Activated naive CD4-positive, alpha-beta T cell treated with anti-CD3 and anti-CD28 coated beads for 36 hours (primary cell): ENCODE results near the gene PRIM1. TPM values are rescaled to one million over a fixed set of nuclear protein-coding genes. Genes with fewer than 3 reads are reported as not detected.

ENCODE experiments used
- CTCF ChIA-PET: fragments of 350-600 bp; sonication (Branson Sonifier 250); formaldehyde crosslinking; loops from one replicate; lab custom pipeline; 2021; ENCODE audit warnings: antibody characterized with exemption; lab: Charles Lee
- DNase-seq: peaks from one replicate; pipeline ENCODE4 v3.0.0-alpha.2; 2020
- H3K27ac Mint-ChIP-seq: one replicate; pipeline ENCODE4 v1.8.0; 2021; ENCODE audit warnings: mild to moderate bottlenecking, mixed read lengths
- H3K27me3 Mint-ChIP-seq: one replicate; pipeline ENCODE4 v1.8.0; 2021; ENCODE audit warnings: low read depth, mixed read lengths
- H3K36me3 Mint-ChIP-seq: one replicate; pipeline ENCODE4 v1.8.0; 2021; ENCODE audit warnings: low read depth, mixed read lengths
- H3K4me1 Mint-ChIP-seq: one replicate; pipeline ENCODE4 v1.8.0; 2021; ENCODE audit warnings: low read depth, mixed read lengths
- H3K4me3 Mint-ChIP-seq: one replicate; pipeline ENCODE4 v1.8.0; 2021; ENCODE audit warnings: mild to moderate bottlenecking, moderate library complexity, mixed read lengths
- H3K9me3 Mint-ChIP-seq: one replicate; pipeline ENCODE4 v1.8.0; 2021; ENCODE audit warnings: mixed read lengths
- intact Hi-C: fragments of 100-400 bp; cut with micrococcal nuclease; formaldehyde crosslinking; loops from one replicate; pipeline ENCODE4 v1.15.1; 2023
- total RNA-seq, 2 experiments: library from RNA; stranded (reverse); gene quantifications; one replicate each; pipeline ENCODE4 v1.2.3, GENCODE V29; 2021

Gene PRIM1
- total RNA-seq, 2 experiments from 2014 or later: 74.9 to 75.0 TPM

GRCh38 chr12:56778756-56779155, 26.6 kb upstream of the PRIM1 start:
- Mint-ChIP-seq H3K36me3 (no peaks in the 10 kb centered on the region), H3K9me3 (no peaks in the 10 kb centered on the region), H3K4me1 (no peaks in the 10 kb centered on the region), H3K27me3 (no peaks in the 10 kb centered on the region), H3K4me3 (no peak overlapping the region), H3K27ac (no peak overlapping the region)
- intact Hi-C loops: no loop called here
- no peak for DNase-seq
- CTCF ChIA-PET: no interaction called here

- no peaks in the 10 kb centered on the region for H3K4me1 Mint-ChIP-seq
- no peaks in the 10 kb centered on the region for H3K36me3 Mint-ChIP-seq
- H3K9me3 Mint-ChIP-seq: no peaks in the 10 kb centered on the region
- no peaks in the 10 kb centered on the region for H3K27me3 Mint-ChIP-seq
- CTCF ChIA-PET: interaction anchor here (1.4 kb wide), 1 partner anchor 10 kb away, joined by 3 read pairs; no protein-coding TSS in a partner anchor
- intact Hi-C loops: no loop called here
- no peak overlapping the region for H3K4me3 Mint-ChIP-seq
- no peak overlapping the region for H3K27ac Mint-ChIP-seq
- no peak for DNase-seq
These were observed 24.5 kb upstream of the PRIM1 start for GRCh38 chr12:56776654-56777053.

GRCh38 chr12:56775638-56776037, 23.5 kb upstream of the PRIM1 start:
- Mint-ChIP-seq H3K27me3 (no peaks in the 10 kb centered on the region), H3K27ac (no peak overlapping the region), H3K36me3 (no peaks in the 10 kb centered on the region), H3K4me3 (no peak overlapping the region), H3K9me3 (no peaks in the 10 kb centered on the region), H3K4me1 (no peaks in the 10 kb centered on the region)
- CTCF ChIA-PET: no interaction called here
- intact Hi-C loops: no loop called here
- DNase-seq: no peak

- H3K9me3 Mint-ChIP-seq: no peaks in the 10 kb centered on the region
- no peak overlapping the region for H3K4me3 Mint-ChIP-seq
- H3K27me3 Mint-ChIP-seq: no peaks in the 10 kb centered on the region
- no peaks in the 10 kb centered on the region for H3K4me1 Mint-ChIP-seq
- CTCF ChIA-PET: no interaction called here
- no peak overlapping the region for H3K27ac Mint-ChIP-seq
- no peaks in the 10 kb centered on the region for H3K36me3 Mint-ChIP-seq
- no peak for DNase-seq
- intact Hi-C loops: no loop called here
These were observed 21.0 kb upstream of the PRIM1 start for GRCh38 chr12:56773113-56773512.

DNA sequence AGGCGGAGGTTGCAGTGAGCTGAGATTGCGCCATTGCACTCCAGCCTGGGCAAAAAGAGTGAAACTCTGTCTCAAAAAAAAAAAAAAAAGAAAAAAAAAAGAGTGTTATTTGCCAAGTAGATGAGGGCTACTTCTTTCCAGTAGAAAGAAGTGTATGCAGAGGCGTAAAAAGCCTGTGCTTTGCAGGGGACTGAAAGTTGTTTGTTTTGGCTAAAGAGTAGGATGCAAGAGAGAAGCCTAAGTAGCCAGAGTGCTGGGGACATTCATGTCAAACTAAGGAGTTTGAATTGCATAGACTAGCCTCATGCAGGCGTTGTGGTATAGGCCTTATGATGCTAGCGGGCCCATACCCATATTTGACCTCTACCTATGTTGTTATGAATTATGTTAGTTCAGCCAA, 20.5 kb upstream of the PRIM1 start:
- H3K36me3 Mint-ChIP-seq: no peaks in the 10 kb centered on the region
- CTCF ChIA-PET: no interaction called here
- intact Hi-C loops: no loop called here
- no peaks in the 10 kb centered on the region for H3K27me3 Mint-ChIP-seq
- H3K4me3 Mint-ChIP-seq: no peak overlapping the region
- no peaks in the 10 kb centered on the region for H3K4me1 Mint-ChIP-seq
- H3K27ac Mint-ChIP-seq: no peak overlapping the region
- DNase-seq: no peak
- no peaks in the 10 kb centered on the region for H3K9me3 Mint-ChIP-seq

- no peak for DNase-seq
- CTCF ChIA-PET: interaction anchor here (0.5 to 1.4 kb wide), 2 partner anchors 12 to 201 kb away, joined by 3 to 7 read pairs; no protein-coding TSS in a partner anchor
- H3K36me3 Mint-ChIP-seq: no peaks in the 10 kb centered on the region
- H3K4me3 Mint-ChIP-seq: no peak overlapping the region
- no peaks in the 10 kb centered on the region for H3K27me3 Mint-ChIP-seq
- intact Hi-C loops: no loop called here
- no peak overlapping the region for H3K27ac Mint-ChIP-seq
- no peaks in the 10 kb centered on the region for H3K9me3 Mint-ChIP-seq
- no peaks in the 10 kb centered on the region for H3K4me1 Mint-ChIP-seq
These were observed 17.7 kb upstream of the PRIM1 start for GRCh38 chr12:56769868-56770267.

DNA sequence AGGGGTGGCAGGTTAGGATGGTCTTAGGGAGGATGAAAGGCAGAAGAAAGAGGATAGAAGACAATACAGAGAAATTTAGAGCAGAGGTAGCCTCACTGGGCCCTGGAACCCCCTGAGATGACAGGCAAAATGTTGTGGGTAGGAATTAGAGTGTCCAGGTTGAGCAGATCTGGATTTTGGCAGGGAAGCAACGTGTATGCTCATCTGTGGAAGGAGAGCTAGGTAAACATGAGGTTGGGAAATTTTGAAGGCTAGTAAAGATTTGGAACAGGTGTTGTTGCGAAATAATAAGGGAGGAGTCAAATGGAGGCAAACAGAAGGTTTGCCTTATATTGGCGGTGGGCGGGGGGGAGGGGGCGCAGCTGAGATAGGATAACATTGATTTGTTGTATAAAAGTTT, 16.3 kb upstream of the PRIM1 start:
- CTCF ChIA-PET: interaction anchor here (1.2 kb wide), 1 partner anchor 219 kb away, joined by 4 read pairs; no protein-coding TSS in a partner anchor
- intact Hi-C loops: no loop called here
- no peaks in the 10 kb centered on the region for H3K27me3 Mint-ChIP-seq
- H3K4me1 Mint-ChIP-seq: no peaks in the 10 kb centered on the region
- no peak overlapping the region for H3K4me3 Mint-ChIP-seq
- H3K9me3 Mint-ChIP-seq: no peaks in the 10 kb centered on the region
- DNase-seq: no peak
- no peak overlapping the region for H3K27ac Mint-ChIP-seq
- no peaks in the 10 kb centered on the region for H3K36me3 Mint-ChIP-seq

- CTCF ChIA-PET: interaction anchor here (1.8 kb wide), 1 partner anchor 10 kb away, joined by 3 read pairs; no protein-coding TSS in a partner anchor
- H3K27me3 Mint-ChIP-seq: no peaks in the 10 kb centered on the region
These were observed 14.4 kb upstream of the PRIM1 start for GRCh38 chr12:56766535-56766934.

GRCh38 chr12:56763753-56764657, 11.9 kb upstream of the PRIM1 start:
- CTCF ChIA-PET: interaction anchor here (0.6 to 3.3 kb wide), 7 partner anchors 11 to 579 kb away, joined by 3 to 20 read pairs (median 3); no protein-coding TSS in a partner anchor
- Mint-ChIP-seq H3K27ac (no peak overlapping the region), H3K4me3 (no peak overlapping the region), H3K36me3 (no peaks in the 10 kb centered on the region), H3K9me3 (no peaks in the 10 kb centered on the region), H3K4me1 (no peaks in the 10 kb centered on the region), H3K27me3 (no peaks in the 10 kb centered on the region)
- intact Hi-C loops: loop anchor here (1.0 kb wide), 1 partner anchor 223 kb away; no protein-coding TSS in a partner anchor
- DNase-seq: no peak

More at GRCh38 chr12:56766535-56766934, 14.4 kb upstream of the PRIM1 start:
- intact Hi-C loops: no loop called here
- Mint-ChIP-seq H3K4me3 (no peak overlapping the region), H3K9me3 (no peaks in the 10 kb centered on the region), H3K4me1 (no peaks in the 10 kb centered on the region), H3K36me3 (no peaks in the 10 kb centered on the region), H3K27ac (no peak overlapping the region)
- DNase-seq: no peak

- DNase-seq: no peak
- intact Hi-C loops: no loop called here
- peaks cover 2% of the 10 kb centered on the region for H3K9me3 Mint-ChIP-seq
- no peak overlapping the region for H3K4me3 Mint-ChIP-seq
- no peaks in the 10 kb centered on the region for H3K36me3 Mint-ChIP-seq
- H3K27me3 Mint-ChIP-seq: no peaks in the 10 kb centered on the region
- H3K27ac Mint-ChIP-seq: no peak overlapping the region
- CTCF ChIA-PET: interaction anchor here (0.7 to 3.3 kb wide), 4 partner anchors 36 to 351 kb away, joined by 3 to 20 read pairs (median 4); no protein-coding TSS in a partner anchor
- H3K4me1 Mint-ChIP-seq: peaks cover 4% of the 10 kb centered on the region
These were observed 9.7 kb upstream of the PRIM1 start for GRCh38 chr12:56761812-56762211.

GRCh38 chr12:56760460-56760859, 8.3 kb upstream of the PRIM1 start:
- peaks cover 2% of the 10 kb centered on the region for H3K9me3 Mint-ChIP-seq
- H3K4me3 Mint-ChIP-seq: no peak overlapping the region
- H3K4me1 Mint-ChIP-seq: peaks cover 4% of the 10 kb centered on the region
- intact Hi-C loops: no loop called here
- CTCF ChIA-PET: interaction anchor here (0.7 to 9.6 kb wide), 6 partner anchors 10 to 302 kb away, joined by 3 to 87 read pairs (median 4); no protein-coding TSS in a partner anchor
- no peaks in the 10 kb centered on the region for H3K27me3 Mint-ChIP-seq
- DNase-seq: no peak
- no peaks in the 10 kb centered on the region for H3K36me3 Mint-ChIP-seq
- no peak overlapping the region for H3K27ac Mint-ChIP-seq

DNA sequence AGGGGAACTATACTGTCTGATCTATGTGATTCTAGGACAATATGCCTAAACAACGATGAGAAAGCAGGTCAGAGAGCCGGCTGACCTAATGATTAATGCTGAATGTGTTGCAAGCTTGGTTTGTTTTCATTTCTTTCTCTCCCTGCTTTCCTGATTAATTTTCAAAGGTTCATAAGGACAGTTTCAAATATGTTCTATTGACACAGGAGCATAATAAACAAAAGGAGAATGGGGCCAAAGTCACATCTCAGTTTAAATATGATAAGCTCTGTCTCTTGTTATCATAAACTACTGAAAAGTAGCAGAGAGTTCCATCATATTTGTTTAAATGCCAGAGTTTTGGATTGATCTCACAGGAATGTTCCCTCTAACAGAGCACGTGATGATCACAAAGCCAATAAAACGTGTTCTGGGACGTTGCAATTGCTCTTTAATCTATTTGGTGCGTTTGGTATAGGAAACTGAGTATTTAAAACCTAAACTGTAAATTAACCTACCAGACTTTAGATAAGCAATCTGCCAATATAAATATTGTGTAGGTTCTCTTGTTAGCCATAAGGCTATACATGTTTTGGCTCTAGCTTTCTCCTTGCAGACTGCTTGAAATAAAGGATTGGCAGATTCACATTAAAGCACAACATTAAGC, 7.3 kb upstream of the PRIM1 start:
- no peak overlapping the region for H3K27ac Mint-ChIP-seq
- no peak for DNase-seq
- CTCF ChIA-PET: interaction anchor here (0.5 to 9.6 kb wide), 8 partner anchors 9 to 1018 kb away, joined by 3 to 87 read pairs (median 6); partner anchors contain the start of gene STAT6
- H3K9me3 Mint-ChIP-seq: peaks cover 2% of the 10 kb centered on the region
- H3K36me3 Mint-ChIP-seq: no peaks in the 10 kb centered on the region
- H3K27me3 Mint-ChIP-seq: no peaks in the 10 kb centered on the region
- peaks cover 6% of the 10 kb centered on the region for H3K4me1 Mint-ChIP-seq
- no peak overlapping the region for H3K4me3 Mint-ChIP-seq
- intact Hi-C loops: loop anchor here (5.0 kb wide), 1 partner anchor 423 kb away; no protein-coding TSS in a partner anchor
